ENCODE results near the gene PCCA.
A peak's percentile ranks its signal among the peaks of the same experiment; 100 is the strongest.

PCCA gene

GRCh38 chr13:100129605-100130004 is 40.7 kb downstream of the PCCA start:
- DNase-seq (ENCODE audit: insufficient read length, low spot score) (no peak), FAIRE-seq (no peak)
- TF ChIP-seq CTCF (IDR thresholded peaks at IDR 0.05; ENCODE audit: insufficient read depth, missing control alignments): no peak

- TF ChIP-seq CTCF (IDR thresholded peaks at IDR 0.05; ENCODE audit: insufficient read depth, missing control alignments): no peak
- FAIRE-seq: no peak
Measured at GRCh38 chr13:100130092-100130491, 41.2 kb downstream of the PCCA start.

GRCh38 chr13:100130930-100131511 is 42.1 kb downstream of the PCCA start:
- no peak for FAIRE-seq
- no peak for DNase-seq (ENCODE audit: insufficient read length, low spot score)
- TF ChIP-seq CTCF (IDR thresholded peaks at IDR 0.05; ENCODE audit: insufficient read depth, missing control alignments): no peak

More at GRCh38 chr13:100130092-100130491, 41.2 kb downstream of the PCCA start:
- no peak for DNase-seq (ENCODE audit: insufficient read length, low spot score)

GRCh38 chr13:100131863-100132574 is 43.1 kb downstream of the PCCA start:
- FAIRE-seq (no peak), DNase-seq (ENCODE audit: insufficient read length, low spot score) (no peak)
- TF ChIP-seq CTCF (IDR thresholded peaks at IDR 0.05; ENCODE audit: insufficient read depth, missing control alignments): no peak

GRCh38 chr13:100138859-100139491 is 50.1 kb downstream of the PCCA start:
- FAIRE-seq: peak; percentile 11
- no peak for TF ChIP-seq CTCF (IDR thresholded peaks at IDR 0.05; ENCODE audit: insufficient read depth, missing control alignments)
- DNase-seq (ENCODE audit: insufficient read length, low spot score): no peak

GRCh38 chr13:100139817-100140216 is 50.9 kb downstream of the PCCA start:
- no peak for FAIRE-seq
- DNase-seq (ENCODE audit: insufficient read length, low spot score): no peak

More at GRCh38 chr13:100139817-100140216, 50.9 kb downstream of the PCCA start:
- no peak for TF ChIP-seq CTCF (IDR thresholded peaks at IDR 0.05; ENCODE audit: insufficient read depth, missing control alignments)

Data from D721Med (cell line).